H9 (cell line): ENCODE results near the gene NEXMIF. TPM values are rescaled to one million over a fixed set of nuclear protein-coding genes. Genes with fewer than 3 reads are reported as not detected.

ENCODE experiments used
- DNase-seq: peaks from one replicate; pipeline ENCODE4 v3.0.0-alpha.2; 2017
- H2AFZ ChIP-seq: one replicate; pipeline ENCODE4 v1.6.1; 2013; ENCODE audit warnings: mild to moderate bottlenecking, low read length, control low read depth, moderate library complexity
- H2AK5ac ChIP-seq: 2 replicates; pipeline ENCODE4 v1.6.1; 2013; ENCODE audit warnings: low read length, control low read depth, mixed read lengths; ENCODE audit not compliant: insufficient read length
- H2BK120ac ChIP-seq: one replicate; pipeline ENCODE4 v1.6.1; 2013; ENCODE audit warnings: low read depth, mild to moderate bottlenecking, low read length, control low read depth, inconsistent platforms; ENCODE audit not compliant: poor library complexity, severe bottlenecking
- H2BK12ac ChIP-seq: 2 replicates; pipeline ENCODE4 v1.6.1; 2013; ENCODE audit warnings: low read length, control low read depth, mixed read lengths, low read depth; ENCODE audit not compliant: insufficient read length
- H2BK15ac ChIP-seq: 2 replicates; pipeline ENCODE4 v1.6.1; 2013; ENCODE audit warnings: low read depth, low read length, control low read depth
- H2BK20ac ChIP-seq: one replicate; pipeline ENCODE4 v1.6.1; 2013; ENCODE audit warnings: low read depth, mild to moderate bottlenecking, low read length, control low read depth, inconsistent platforms; ENCODE audit not compliant: poor library complexity, severe bottlenecking
- H2BK5ac ChIP-seq: 2 replicates; pipeline ENCODE4 v1.6.1; 2013; ENCODE audit warnings: low read length, control low read depth, mixed read lengths; ENCODE audit not compliant: insufficient read length
- H3K14ac ChIP-seq: 2 replicates; pipeline ENCODE4 v1.6.1; 2013; ENCODE audit warnings: low read length, control low read depth; ENCODE audit not compliant: insufficient read depth
- H3K18ac ChIP-seq: 2 replicates; pipeline ENCODE4 v1.6.1; 2013; ENCODE audit warnings: low read depth, mild to moderate bottlenecking, mixed read lengths, low read length, control low read depth; ENCODE audit not compliant: insufficient read length
- H3K23ac ChIP-seq: 2 replicates; pipeline ENCODE4 v1.6.1; 2013; ENCODE audit warnings: low read length, control low read depth, mixed read lengths, low read depth; ENCODE audit not compliant: insufficient read length
- H3K23me2 ChIP-seq: 2 replicates; pipeline ENCODE4 v1.6.1; 2013; ENCODE audit warnings: low read depth, mild to moderate bottlenecking, mixed read lengths, low read length, control low read depth; ENCODE audit not compliant: insufficient read length, poor library complexity, severe bottlenecking
- H3K27ac ChIP-seq: 2 replicates; pipeline ENCODE4 v1.5.1; 2013; ENCODE audit warnings: low read length, control low read depth, mixed read lengths, low read depth; ENCODE audit not compliant: insufficient read length
- H3K27me3 ChIP-seq: 2 replicates; pipeline ENCODE4 v1.6.1; 2013; ENCODE audit warnings: low read length, control low read depth, inconsistent platforms; ENCODE audit not compliant: insufficient read depth
- H3K4ac ChIP-seq: 2 replicates; pipeline ENCODE4 v1.6.1; 2013; ENCODE audit warnings: low read depth, mild to moderate bottlenecking, control low read depth, inconsistent platforms, low read length, moderate library complexity
- H3K4me1 ChIP-seq: 2 replicates; pipeline ENCODE4 v1.6.1; 2013; ENCODE audit warnings: low read length, control low read depth, inconsistent platforms; ENCODE audit not compliant: insufficient read depth
- H3K4me2 ChIP-seq: 2 replicates; pipeline ENCODE4 v1.6.1; 2013; ENCODE audit warnings: low read length, control low read depth, mixed read lengths; ENCODE audit not compliant: insufficient read length, insufficient read depth
- H3K56ac ChIP-seq: 2 replicates; pipeline ENCODE4 v1.6.1; 2013; ENCODE audit warnings: low read depth, mild to moderate bottlenecking, mixed read lengths, low read length, control low read depth; ENCODE audit not compliant: insufficient read length
- H3K79me1 ChIP-seq: 2 replicates; pipeline ENCODE4 v1.6.1; 2013; ENCODE audit warnings: low read depth, mild to moderate bottlenecking, moderate library complexity, low read length, control low read depth, inconsistent platforms; ENCODE audit not compliant: insufficient read depth, poor library complexity, severe bottlenecking
- H3K79me2 ChIP-seq: 2 replicates; pipeline ENCODE4 v1.6.1; 2013; ENCODE audit warnings: low read length, control low read depth, inconsistent platforms; ENCODE audit not compliant: insufficient read depth
- H3K9ac ChIP-seq: 2 replicates; pipeline ENCODE4 v1.6.1; 2013; ENCODE audit warnings: low read length, control low read depth, mixed read lengths; ENCODE audit not compliant: insufficient read length; ENCODE audit errors: extremely low read depth
- H3K9me3 ChIP-seq: one replicate; pipeline ENCODE4 v1.6.1; 2013; ENCODE audit warnings: low read depth, low read length, inconsistent platforms; ENCODE audit not compliant: control insufficient read depth
- H3T11ph ChIP-seq: one replicate; pipeline ENCODE4 v1.6.1; 2013; ENCODE audit warnings: mild to moderate bottlenecking, low read length, control low read depth, inconsistent platforms
- H4K20me1 ChIP-seq: one replicate; pipeline ENCODE4 v1.6.1; 2013; ENCODE audit not compliant: control insufficient read depth, insufficient read length, insufficient read depth
- H4K5ac ChIP-seq: 2 replicates; pipeline ENCODE4 v1.6.1; 2013; ENCODE audit warnings: low read depth, mild to moderate bottlenecking, mixed read lengths, low read length, control low read depth; ENCODE audit not compliant: insufficient read length
- H4K8ac ChIP-seq: replicated peaks from 2 replicates; pipeline ENCODE4 v1.6.1; 2013; ENCODE audit warnings: low read length, control low read depth, mixed read lengths, low read depth; ENCODE audit not compliant: insufficient read length
- H4K91ac ChIP-seq: 2 replicates; pipeline ENCODE4 v1.6.1; 2013; ENCODE audit warnings: low read depth, mild to moderate bottlenecking, moderate library complexity, mixed read lengths, low read length, control low read depth; ENCODE audit not compliant: insufficient read length
- H3K27ac Mint-ChIP-seq, 3 experiments: 2 replicates in 2 of 3; 3 replicates in 1 of 3; pipeline ENCODE4 v1.8.0; 2020 to 2021; ENCODE audit warnings: mixed read lengths in 3 of 3, mild to moderate bottlenecking in 1 of 3, moderate library complexity in 1 of 3
- H3K27me3 Mint-ChIP-seq: 2 replicates; pipeline ENCODE4 v1.8.0; 2021; ENCODE audit warnings: low read depth, mild to moderate bottlenecking, moderate library complexity, mixed read lengths
- H3K36me3 Mint-ChIP-seq, 3 experiments: 2 replicates in 2 of 3; 3 replicates in 1 of 3; pipeline ENCODE4 v1.8.0; 2020 to 2021; ENCODE audit warnings: low read depth in 3 of 3, mixed read lengths in 3 of 3; ENCODE audit not compliant: insufficient read depth in 1 of 3
- H3K4me1 Mint-ChIP-seq, 2 experiments: 2 replicates each; pipeline ENCODE4 v1.8.0; 2020; ENCODE audit warnings: mixed read lengths in 2 of 2
- H3K4me3 Mint-ChIP-seq, 2 experiments: 2 replicates in 1 of 2; 3 replicates in 1 of 2; pipeline ENCODE4 v1.8.0; 2020 to 2021; ENCODE audit warnings: mild to moderate bottlenecking in 2 of 2, mixed read lengths in 2 of 2, moderate library complexity in 1 of 2
- H3K9me3 Mint-ChIP-seq, 2 experiments: 2 replicates in 1 of 2; 3 replicates in 1 of 2; pipeline ENCODE4 v1.8.0; 2020; ENCODE audit warnings: mild to moderate bottlenecking in 2 of 2, mixed read lengths in 2 of 2, moderate library complexity in 1 of 2
- CTCF ChIP-seq: fragments of 200-600 bp; sonication (generic); conservative IDR thresholded peaks from 3 replicates; pipeline ENCODE4 v1.8.0; 2021; ENCODE audit warnings: antibody characterized with exemption, mild to moderate bottlenecking
- WGBS: extraction: QIAGEN DNeasy Blood & Tissue Kit; methylation state at CpG from one replicate; pipeline ENCODE4 v1.1.7; 2013; ENCODE audit warnings: missing lambda C conversion rate, low lambda C conversion rate, mixed read lengths; ENCODE audit not compliant: insufficient read length; ENCODE audit errors: extremely low coverage; 5-methylcytosine and 5-hydroxymethylcytosine counted together
- total RNA-seq: library from RNA; stranded (reverse); gene quantifications from 2 replicates; pipeline ENCODE4 v1.2.1, GENCODE V29; 2021

NEXMIF gene
- total RNA-seq, 1 experiment from 2014 or later = 0.22 TPM

DNA sequence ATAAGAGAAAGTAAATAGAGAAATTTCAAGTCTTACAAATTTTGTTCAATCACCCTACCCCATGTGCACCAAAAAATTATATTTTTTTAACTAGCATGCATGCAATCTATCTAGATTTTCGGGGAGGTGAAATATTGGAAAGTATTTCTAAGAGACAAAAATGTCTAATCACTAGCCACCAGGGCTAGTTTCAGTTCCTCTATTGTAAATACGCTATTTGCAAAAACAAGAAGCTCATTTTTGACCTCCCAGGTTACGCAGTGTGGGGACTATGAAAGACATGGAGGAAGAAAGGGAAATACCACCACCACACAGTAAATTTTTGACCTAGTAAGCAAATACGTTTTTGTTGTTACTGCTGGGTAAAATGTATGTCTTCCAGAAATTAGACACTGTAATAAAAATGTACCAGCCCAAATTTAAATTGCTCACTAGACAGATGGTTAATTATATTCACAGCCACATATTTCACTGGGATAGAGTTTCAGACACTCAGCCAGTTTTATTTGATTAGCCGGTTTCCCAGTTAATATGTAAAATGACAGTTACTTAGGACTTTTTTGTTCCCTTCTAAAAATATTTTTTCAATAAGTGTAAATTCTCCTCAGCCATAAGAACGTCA lies 2.2 kb downstream of the NEXMIF start:
- no peak overlapping the region for H3K23ac ChIP-seq
- no peaks in the 10 kb centered on the region for H3K4me1 ChIP-seq
- no peak overlapping the region for H2BK12ac ChIP-seq
- H2AK5ac ChIP-seq = no peak overlapping the region
- peaks cover 29% of the 10 kb centered on the region for H3K9me3 ChIP-seq
- no peak overlapping the region for H4K91ac ChIP-seq
- no peaks in the 10 kb centered on the region for H3K79me1 ChIP-seq
- peaks cover 14% of the 10 kb centered on the region for H3K23me2 ChIP-seq
- Mint-ChIP-seq H3K27ac (no peak overlapping the region), H3K4me1 (peaks cover 0 to 2% of the 10 kb centered on the region in 2 experiments; a peak in 1 of 4 replicates), H3K9me3 (peaks cover 59 to 66% of the 10 kb centered on the region in 2 experiments), H3K36me3 (peaks cover 0 to 5% (median 0%) of the 10 kb centered on the region in 3 experiments; a peak in 5 of 7 replicates), H3K27me3 (peaks cover 54% of the 10 kb centered on the region), H3K4me3 (no peak overlapping the region)
- no peak overlapping the region for H2AFZ ChIP-seq
- TF ChIP-seq CTCF = no peak
- H2BK20ac ChIP-seq = no peak overlapping the region
- no peak overlapping the region for H2BK5ac ChIP-seq
- no peak overlapping the region for H2BK15ac ChIP-seq
- H3K56ac ChIP-seq = no peak overlapping the region
- DNase-seq = no peak
- H3K9ac ChIP-seq = no peak overlapping the region
- no peak overlapping the region for H3T11ph ChIP-seq
- no peak overlapping the region for H2BK120ac ChIP-seq
- no peak overlapping the region for H4K5ac ChIP-seq
- H3K4me2 ChIP-seq = no peak overlapping the region
- H3K4ac ChIP-seq = no peak overlapping the region
- H3K18ac ChIP-seq = no peak overlapping the region
- H4K20me1 ChIP-seq = no peaks in the 10 kb centered on the region
- no peak overlapping the region for H4K8ac ChIP-seq
- H3K14ac ChIP-seq = no peak overlapping the region
- peaks cover 5% of the 10 kb centered on the region for H3K27me3 ChIP-seq
- no peak overlapping the region for H3K27ac ChIP-seq
- no CpG with 5 or more reads among the region's 6 CpGs for WGBS
- no peaks in the 10 kb centered on the region for H3K79me2 ChIP-seq
